Right hindlimb (tissue), 1 donor: ENCODE data around the gene OLIG2.
A peak's percentile ranks its signal among the peaks of the same experiment; 100 is the strongest.

ENCODE experiments used
- DNase-seq: peaks from one replicate; pipeline ENCODE4 v3.0.0-alpha.2; 2018

OLIG2 gene

GRCh38 chr21:33033961-33034413, 8.3 kb downstream of the OLIG2 start:
- no peak for DNase-seq

DNA sequence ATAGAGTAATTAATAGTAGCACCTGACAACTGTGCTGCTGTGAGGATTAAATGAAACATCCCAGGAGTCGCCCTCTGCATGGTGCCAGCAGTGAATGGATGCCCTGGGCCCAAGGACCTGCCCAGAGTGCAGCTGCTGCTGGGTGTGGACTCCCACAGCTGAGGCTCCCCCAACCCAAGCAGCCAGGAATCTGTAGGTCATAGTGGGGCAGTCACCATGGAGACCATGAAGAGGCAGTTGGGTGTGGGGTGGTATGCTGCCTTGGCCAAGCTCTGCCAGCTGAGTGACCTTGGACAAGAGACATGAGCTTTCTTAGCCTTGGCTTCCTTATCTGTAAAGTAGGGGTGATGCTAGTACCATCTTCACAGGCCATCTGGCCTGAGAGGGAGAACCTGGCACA, 9.4 kb downstream of the OLIG2 start:
- DNase-seq: no peak

- DNase-seq: no peak
Observed at GRCh38 chr21:33036430-33037162, 10.9 kb downstream of the OLIG2 start.

GRCh38 chr21:33037501-33037900, 11.8 kb downstream of the OLIG2 start:
- no peak for DNase-seq

DNA sequence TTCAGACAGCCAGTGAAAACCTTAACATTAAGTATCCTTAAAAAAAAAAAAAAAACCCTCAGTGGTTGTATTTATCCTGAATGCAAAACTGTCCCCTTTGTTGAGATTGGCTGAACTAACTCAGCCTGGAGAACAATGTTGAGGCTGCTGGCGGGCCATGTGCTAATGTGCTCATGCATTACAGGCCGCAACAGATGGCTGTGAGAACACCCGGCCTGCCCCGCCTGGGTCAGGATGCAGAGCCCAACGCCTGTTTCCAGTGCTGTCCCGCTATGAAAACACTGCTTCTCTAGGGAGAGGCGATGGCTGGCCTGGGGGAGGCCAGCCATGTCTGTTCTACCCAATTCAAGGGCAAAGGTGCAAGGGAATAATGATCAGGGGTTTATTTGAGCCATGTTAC, 13.8 kb downstream of the OLIG2 start:
- DNase-seq: no peak

- no peak for DNase-seq
Observed at GRCh38 chr21:33040215-33040614, 14.5 kb downstream of the OLIG2 start.

GRCh38 chr21:33041981-33042380, 16.2 kb downstream of the OLIG2 start:
- DNase-seq: no peak

DNA sequence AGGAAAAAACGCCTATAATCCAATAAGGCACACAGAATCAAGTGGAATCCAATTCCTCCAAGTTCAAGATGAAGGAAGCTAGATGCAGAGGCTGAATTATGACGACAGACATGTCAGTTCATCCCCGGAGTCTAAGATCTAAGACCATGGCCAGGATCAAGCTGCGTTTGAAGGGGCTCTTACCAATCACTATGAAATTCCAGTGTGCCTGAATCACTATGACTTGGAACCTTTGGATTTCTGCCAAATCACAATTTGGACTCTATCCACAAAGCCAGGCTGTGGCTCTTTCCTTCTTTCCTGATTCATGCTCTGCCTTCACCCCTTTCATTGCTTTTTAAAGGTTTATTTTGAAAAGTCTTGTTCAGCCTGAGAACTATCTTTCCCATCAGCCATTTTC, 17.1 kb downstream of the OLIG2 start:
- DNase-seq: no peak

DNA sequence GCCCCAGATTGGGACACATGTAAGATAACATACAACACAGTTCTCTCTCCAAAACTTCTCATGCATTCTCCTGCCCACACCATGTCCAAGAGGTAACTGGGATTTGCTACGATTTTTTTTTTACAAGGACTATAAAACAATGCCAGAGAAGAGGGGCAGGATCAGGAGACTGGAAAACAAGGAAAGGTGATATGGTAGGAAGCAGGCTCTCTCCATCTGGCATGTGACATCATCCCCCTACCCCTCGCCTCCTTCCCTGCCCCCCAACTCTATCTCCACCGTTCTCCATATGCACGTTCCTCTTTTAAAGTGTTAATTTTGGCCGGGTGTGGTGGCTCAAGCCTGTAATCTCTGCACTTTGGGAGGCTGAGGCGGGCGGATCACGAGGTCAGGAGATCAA, 20.7 kb downstream of the OLIG2 start:
- no peak for DNase-seq

GRCh38 chr21:33047231-33047630, 21.5 kb downstream of the OLIG2 start:
- DNase-seq: no peak

- no peak for DNase-seq
Observed at GRCh38 chr21:33051925-33052324, 26.2 kb downstream of the OLIG2 start.

- no peak for DNase-seq
Observed at GRCh38 chr21:33053951-33054350, 28.2 kb downstream of the OLIG2 start.

DNA sequence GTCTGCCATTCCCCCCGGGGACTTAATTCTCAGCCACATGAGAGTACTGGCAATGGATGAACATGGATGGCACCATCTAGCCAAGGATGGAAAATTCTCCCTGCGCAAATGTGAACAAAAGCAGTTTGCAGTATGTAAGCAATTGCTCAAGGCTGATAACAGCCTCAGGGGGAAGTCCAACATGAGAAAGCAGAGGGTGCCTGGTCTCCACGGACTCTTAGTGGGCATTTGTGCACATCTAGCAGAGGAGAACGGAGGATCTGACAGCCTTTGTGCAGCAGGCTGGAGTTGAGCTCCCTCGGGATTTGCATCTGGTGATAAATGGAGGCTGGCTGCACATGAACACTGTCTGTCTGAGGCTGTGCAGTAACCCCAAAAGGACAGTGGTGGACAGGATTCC, 30.3 kb downstream of the OLIG2 start:
- DNase-seq: no peak

- DNase-seq: no peak
Observed at GRCh38 chr21:33057385-33057940, 31.7 kb downstream of the OLIG2 start.

GRCh38 chr21:33058527-33058926, 32.8 kb downstream of the OLIG2 start:
- DNase-seq: peak; percentile 60

GRCh38 chr21:33058957-33059356, 33.2 kb downstream of the OLIG2 start:
- DNase-seq: peak; percentile 32

- DNase-seq: no peak
Observed at GRCh38 chr21:33059380-33059841, 33.7 kb downstream of the OLIG2 start.

DNA sequence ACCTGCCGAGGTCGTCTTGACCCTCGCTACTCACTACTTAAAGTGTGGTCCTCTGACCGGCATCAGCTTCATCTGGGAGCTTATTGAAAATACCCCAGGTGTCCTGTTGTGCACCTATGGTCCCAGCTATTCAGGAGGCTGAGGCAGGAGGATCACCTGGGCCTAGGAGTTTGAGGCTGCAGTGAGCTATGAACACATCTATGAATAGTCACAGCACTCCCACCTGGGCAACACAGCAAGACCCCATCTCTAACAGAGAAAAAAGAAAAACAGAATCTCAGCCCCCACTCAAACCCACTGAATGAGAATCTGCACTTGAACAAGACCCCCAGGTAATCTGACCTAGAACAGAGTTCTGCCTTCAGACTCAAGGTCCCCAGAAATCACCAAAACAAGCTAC, 35.5 kb downstream of the OLIG2 start:
- DNase-seq: no peak

DNA sequence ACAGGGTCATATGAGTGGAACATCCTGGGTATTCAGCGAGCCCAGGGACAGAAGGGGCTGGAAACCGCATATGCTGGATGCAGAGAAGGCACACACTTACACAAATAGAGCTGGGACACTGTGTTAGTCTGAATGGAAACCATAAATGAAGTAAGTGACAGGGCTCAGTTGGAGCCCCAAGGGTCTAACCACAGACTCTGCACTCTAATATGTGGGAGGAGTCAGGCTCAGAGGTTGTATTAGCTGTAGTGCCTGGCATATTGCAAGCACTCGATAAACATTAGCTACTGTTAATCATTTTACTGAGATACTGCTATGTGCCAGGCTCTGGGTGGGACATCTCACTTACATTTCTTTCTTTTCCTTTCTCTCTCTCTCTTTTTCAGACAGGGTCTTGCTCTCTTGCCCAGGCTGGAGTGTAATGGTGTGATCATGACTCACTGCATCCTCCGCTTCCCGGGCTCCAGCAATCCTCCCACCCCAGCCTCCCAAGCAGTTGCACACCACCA, 37.7 kb downstream of the OLIG2 start:
- DNase-seq: no peak

GRCh38 chr21:33063907-33064622, 38.3 kb downstream of the OLIG2 start:
- no peak for DNase-seq

DNA sequence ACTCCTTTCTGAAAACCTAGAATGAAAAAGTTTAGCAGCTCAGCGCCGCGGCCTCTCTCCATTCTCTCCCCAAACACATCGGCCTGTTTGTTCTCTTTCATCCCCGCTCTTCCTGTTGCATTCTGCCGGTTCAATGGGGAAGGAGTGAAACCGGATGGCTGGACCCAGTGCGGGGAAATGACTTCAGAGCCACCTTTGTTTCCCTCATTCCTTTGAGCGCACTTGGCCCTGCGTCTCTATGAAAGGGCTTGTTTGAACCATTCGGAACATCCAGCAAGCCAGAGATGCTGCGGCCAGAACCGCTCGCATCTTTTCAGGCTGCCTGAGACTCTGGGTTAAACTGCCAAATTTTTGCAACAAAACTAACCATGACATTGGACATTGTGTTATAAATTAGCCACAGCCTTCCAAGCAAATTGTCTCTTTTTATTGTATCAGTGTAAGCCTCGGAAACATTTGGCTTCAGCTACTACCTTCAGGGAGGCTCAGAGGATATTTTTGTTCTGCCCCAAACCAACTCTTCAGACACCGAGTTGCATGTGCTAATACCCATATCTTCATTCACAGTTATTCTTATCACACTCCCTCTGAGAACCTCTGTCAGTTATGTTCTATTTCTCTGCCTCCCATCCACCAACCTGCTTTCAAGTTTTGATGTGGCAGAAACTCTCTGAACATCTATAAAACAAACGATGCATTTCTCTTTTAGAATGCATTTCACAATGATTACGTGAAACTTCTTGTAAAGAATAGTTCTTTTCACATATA, 39.1 kb downstream of the OLIG2 start:
- DNase-seq: no peak

DNA sequence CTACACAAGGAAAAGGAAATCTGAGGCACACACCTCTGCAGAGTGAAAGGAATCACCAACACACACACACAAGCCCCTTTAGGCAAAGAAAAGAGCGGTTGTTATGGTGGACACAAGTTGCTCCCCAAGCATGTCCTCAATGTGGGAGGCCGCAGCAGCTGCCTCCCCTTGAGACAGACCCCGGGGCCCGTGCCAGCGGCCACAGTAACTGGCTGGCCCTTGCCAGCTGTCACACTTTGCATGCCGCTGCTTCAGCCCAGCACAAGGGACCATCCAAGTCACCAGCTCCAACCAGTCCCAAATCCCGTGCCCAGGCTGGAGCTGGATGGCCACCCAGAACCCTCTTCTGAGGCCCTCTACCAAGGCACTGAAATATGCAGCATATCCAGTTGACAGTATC, 41.3 kb downstream of the OLIG2 start:
- DNase-seq: no peak

- no peak for DNase-seq
Observed at GRCh38 chr21:33067457-33067856, 41.7 kb downstream of the OLIG2 start.
